GM12878 (cell line): Measurements from ENCODE around the gene UNC50. TPM values are rescaled to one million over a fixed set of nuclear protein-coding genes. Genes with fewer than 3 reads are reported as not detected.

Experiments
- ATAC-seq: fragments of 200-7000 bp; cut with Tn5 transposase; 3 replicates; pipeline ENCODE4 v1.9.1; 2020; ENCODE audit warnings: mild to moderate bottlenecking, moderate library complexity
- BruUV-seq: library from RNA; stranded (reverse); fragments of 400-500 nt; replicated peaks from 2 replicates; lab custom pipeline; 2021; lab: Mats Ljungman, UMichigan
- CTCF ChIA-PET: fragments of 300-600 bp; sonication (Branson Sonifier 250); formaldehyde crosslinking; extraction: SDS; loops from one replicate; lab custom pipeline; 2021; ENCODE audit warnings: inconsistent platforms; lab: Yijun Ruan, JAX
- POLR2A ChIA-PET: fragments of 350-600 bp; formaldehyde crosslinking; extraction: SDS; loops from one replicate; lab custom pipeline; 2021; ENCODE audit warnings: inconsistent platforms; lab: Charles Lee
- RAD21 ChIA-PET: fragments of 300-600 bp; sonication (Branson Sonifier 250); formaldehyde crosslinking; loops from one replicate; lab custom pipeline; 2023; ENCODE audit warnings: antibody characterized with exemption; ENCODE audit not compliant: unreplicated experiment; lab: Charles Lee
- SMC1A ChIA-PET: fragments of 300-600 bp; sonication (Branson Sonifier 250); formaldehyde crosslinking; loops from one replicate; lab custom pipeline; 2023; ENCODE audit not compliant: unreplicated experiment, uncharacterized antibody; lab: Charles Lee
- DNase-seq: peaks from one replicate; pipeline ENCODE4 v3.0.0-alpha.2; 2011; ENCODE audit warnings: low read depth, low spot score
- FAIRE-seq: peaks from 3 replicates; lab custom pipeline; 2011; peaks lifted over from hg19 to GRCh38; lab: Jason Lieb, UNC
- H2AFZ ChIP-seq: 2 replicates; pipeline ENCODE4 v1.6.0; 2011; ENCODE audit warnings: low read depth, low read length, control low read depth; ENCODE audit not compliant: control insufficient read depth
- H3K27ac ChIP-seq: 2 replicates; pipeline ENCODE4 v1.5.1; 2011; ENCODE audit warnings: control low read depth; ENCODE audit not compliant: control insufficient read depth, insufficient read depth
- H3K27me3 ChIP-seq, 2 experiments: replicated peaks in 1 of 2; 2 replicates each; pipeline versions ENCODE4 v1.6.0 to v1.6.1; 2011; ENCODE audit warnings: low read length in 1 of 2; ENCODE audit not compliant: control insufficient read depth in 2 of 2, insufficient read depth in 2 of 2
- H3K36me3 ChIP-seq, 2 experiments: 2 replicates each; pipeline ENCODE4 v1.5.1; 2011; ENCODE audit warnings: low read length in 1 of 2; ENCODE audit not compliant: control insufficient read depth in 2 of 2, insufficient read depth in 2 of 2
- H3K4me1 ChIP-seq: 2 replicates; pipeline ENCODE4 v1.6.1; 2011; ENCODE audit warnings: mild to moderate bottlenecking, low read length, moderate library complexity, mixed read lengths; ENCODE audit not compliant: control insufficient read depth, insufficient read depth
- H3K4me2 ChIP-seq: 2 replicates; pipeline ENCODE4 v1.6.0; 2011; ENCODE audit warnings: control low read depth; ENCODE audit not compliant: control insufficient read depth, insufficient read depth
- H3K4me3 ChIP-seq: fragments of 200-600 bp; sonication (generic); 2 replicates; pipeline ENCODE4 v1.5.1; 2016
- H3K79me2 ChIP-seq: 2 replicates; pipeline ENCODE4 v1.6.0; 2011; ENCODE audit warnings: low read length; ENCODE audit not compliant: control insufficient read depth, insufficient read depth
- H3K9ac ChIP-seq: 2 replicates; pipeline ENCODE4 v1.8.0; 2011; ENCODE audit warnings: low read length, control low read depth, mixed read lengths; ENCODE audit not compliant: control insufficient read depth, insufficient read depth
- H3K9me3 ChIP-seq: replicated peaks from 3 replicates; pipeline ENCODE4 v1.5.1; 2011; ENCODE audit warnings: mild to moderate bottlenecking, low read length; ENCODE audit not compliant: control insufficient read depth, insufficient read depth
- H4K20me1 ChIP-seq: 2 replicates; pipeline ENCODE4 v1.6.0; 2011; ENCODE audit not compliant: control insufficient read depth, insufficient read depth
- BCL11A ChIP-seq: IDR thresholded peaks from 2 replicates; pipeline ENCODE4 v1.6.1; 2011; ENCODE audit warnings: low read depth, low read length
- HCFC1 ChIP-seq: fragments of 150-350 bp; IDR thresholded peaks from 2 replicates; pipeline ENCODE4 v1.6.1; 2014; ENCODE audit warnings: low read length
- KAT2A ChIP-seq: conservative IDR thresholded peaks from 2 replicates; pipeline ENCODE4 v1.6.1; 2011; ENCODE audit warnings: low read depth, low read length; ENCODE audit not compliant: control insufficient read depth
- MEF2B ChIP-seq: fragments of 450-650 bp; IDR thresholded peaks from 2 replicates; pipeline ENCODE4 v1.6.1; 2018; ENCODE audit warnings: mild to moderate bottlenecking, moderate library complexity; ENCODE audit not compliant: partially characterized antibody, poor library complexity, severe bottlenecking
- NFYA ChIP-seq: IDR thresholded peaks from 2 replicates; pipeline ENCODE4 v1.6.1; 2011; ENCODE audit warnings: low read depth, mild to moderate bottlenecking, low read length, improper control_type of control experiment, borderline replicate concordance
- SUZ12 ChIP-seq: fragments of 200-600 bp; sonication (generic); IDR thresholded peaks from one replicate; pipeline ENCODE4 v1.6.1; 2018; ENCODE audit warnings: antibody characterized with exemption, mild to moderate bottlenecking; ENCODE audit not compliant: unreplicated experiment
- TARDBP ChIP-seq: IDR thresholded peaks from 2 replicates; pipeline ENCODE4 v1.6.1; 2016; ENCODE audit warnings: borderline replicate concordance
- YBX1 ChIP-seq: fragments of 450-650 bp; IDR thresholded peaks from 2 replicates; pipeline ENCODE4 v1.6.1; 2016; ENCODE audit warnings: antibody characterized with exemption
- ZNF217 ChIP-seq: fragments of 450-650 bp; IDR thresholded peaks from 2 replicates; pipeline ENCODE4 v1.6.1; 2017; ENCODE audit warnings: antibody characterized with exemption, mild to moderate bottlenecking
- ZNF384 ChIP-seq: IDR thresholded peaks from 2 replicates; pipeline ENCODE4 v1.6.1; 2012; ENCODE audit warnings: low read depth, mild to moderate bottlenecking, low read length, improper control_type of control experiment, borderline replicate concordance
- WGBS: methylation state at CpG from one replicate; pipeline ENCODE4 v1.1.6; 2016; ENCODE audit warnings: low lambda C conversion rate; ENCODE audit not compliant: insufficient replicate concordance, insufficient coverage; ENCODE audit errors: missing lambda C conversion rate; 5-methylcytosine and 5-hydroxymethylcytosine counted together
- in situ Hi-C: fragments of 300-500 bp; cut with MboI; formaldehyde crosslinking; loops from 9 replicates; pipeline ENCODE4 v1.14.3; 2018; ENCODE audit warnings: mixed read lengths
- intact Hi-C: fragments of 100-400 bp; cut with micrococcal nuclease; formaldehyde crosslinking; loops from one replicate; pipeline ENCODE4 v1.14.2; 2022; ENCODE audit not compliant: unreplicated experiment
- polyA plus RNA-seq, 11 experiments: library from polyadenylated mRNA; depleted of rRNA in 4 of 11; unstranded in 6 of 11; stranded (reverse) in 5 of 11; fragments of >200 nt; fragmentation: Nextera tagmentation in 4 of 11; fragmentation: Illumina TruSeq in 1 of 11; extraction: Ambion mirVana in 4 of 11; extraction: Trizol in 1 of 11; gene quantifications; 1 replicate in 1 of 11; 2 replicates in 10 of 11; pipeline versions ENCODE4 v1.2.1 to v1.2.3, GENCODE V29; 2011 to 2016; ENCODE audit warnings: inconsistent platforms in 2 of 11, missing spikeins in 2 of 11, low read depth in 1 of 11
- total RNA-seq, 4 experiments: library from RNA; depleted of rRNA in 3 of 4; stranded (reverse); fragments of >200 nt in 3 of 4; fragmentation: Illumina TruSeq in 1 of 4; extraction: Trizol in 1 of 4; gene quantifications; 2 replicates each; pipeline versions ENCODE4 v1.2.1 to v1.2.3, GENCODE V29; 2013 to 2021
- TF ChIP-seq, protein P1 (sequence below): fragments of 450-650 bp; IDR thresholded peaks from 2 replicates; pipeline ENCODE4 v1.6.1; 2016; ENCODE audit warnings: mild to moderate bottlenecking, moderate library complexity, borderline replicate concordance

UNC50 gene
- total and polyA plus RNA-seq, 10 of the 15 experiments (the other 5 are each of a cell fraction or from before 2014, with no cell fraction given) = 25.5 to 76.3 (median 37.8) TPM

DNA sequence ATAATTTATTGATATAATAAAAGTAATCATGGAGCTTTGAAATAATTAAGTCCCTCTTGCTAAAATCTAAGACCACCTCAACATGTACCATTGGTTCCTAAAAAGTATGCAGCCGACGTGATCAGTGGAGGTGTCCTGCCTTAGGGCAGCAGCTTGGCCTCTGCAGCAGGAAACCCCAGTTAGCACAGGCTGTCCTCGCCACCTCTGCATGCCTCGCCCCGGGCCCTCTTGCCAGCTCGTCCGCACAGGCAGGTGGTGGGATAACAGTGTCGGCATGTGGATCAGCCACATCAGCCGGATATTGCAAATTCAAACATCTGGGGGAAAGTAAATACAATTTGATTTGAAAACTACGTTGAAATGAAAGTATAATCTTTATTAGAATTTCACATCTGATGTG is 23.0 kb upstream of the UNC50 start:
- no TSS peak for BruUV-seq
- DNase-seq = no peak
- TF ChIP-seq YBX1 (no peak), HCFC1 (no peak), NFYA (no peak), ZNF217 (no peak), BCL11A (no peak), SUZ12 (no peak), TARDBP (no peak), ZNF384 (no peak), KAT2A (no peak), MEF2B (no peak)
- TF ChIP-seq, protein P1, sequence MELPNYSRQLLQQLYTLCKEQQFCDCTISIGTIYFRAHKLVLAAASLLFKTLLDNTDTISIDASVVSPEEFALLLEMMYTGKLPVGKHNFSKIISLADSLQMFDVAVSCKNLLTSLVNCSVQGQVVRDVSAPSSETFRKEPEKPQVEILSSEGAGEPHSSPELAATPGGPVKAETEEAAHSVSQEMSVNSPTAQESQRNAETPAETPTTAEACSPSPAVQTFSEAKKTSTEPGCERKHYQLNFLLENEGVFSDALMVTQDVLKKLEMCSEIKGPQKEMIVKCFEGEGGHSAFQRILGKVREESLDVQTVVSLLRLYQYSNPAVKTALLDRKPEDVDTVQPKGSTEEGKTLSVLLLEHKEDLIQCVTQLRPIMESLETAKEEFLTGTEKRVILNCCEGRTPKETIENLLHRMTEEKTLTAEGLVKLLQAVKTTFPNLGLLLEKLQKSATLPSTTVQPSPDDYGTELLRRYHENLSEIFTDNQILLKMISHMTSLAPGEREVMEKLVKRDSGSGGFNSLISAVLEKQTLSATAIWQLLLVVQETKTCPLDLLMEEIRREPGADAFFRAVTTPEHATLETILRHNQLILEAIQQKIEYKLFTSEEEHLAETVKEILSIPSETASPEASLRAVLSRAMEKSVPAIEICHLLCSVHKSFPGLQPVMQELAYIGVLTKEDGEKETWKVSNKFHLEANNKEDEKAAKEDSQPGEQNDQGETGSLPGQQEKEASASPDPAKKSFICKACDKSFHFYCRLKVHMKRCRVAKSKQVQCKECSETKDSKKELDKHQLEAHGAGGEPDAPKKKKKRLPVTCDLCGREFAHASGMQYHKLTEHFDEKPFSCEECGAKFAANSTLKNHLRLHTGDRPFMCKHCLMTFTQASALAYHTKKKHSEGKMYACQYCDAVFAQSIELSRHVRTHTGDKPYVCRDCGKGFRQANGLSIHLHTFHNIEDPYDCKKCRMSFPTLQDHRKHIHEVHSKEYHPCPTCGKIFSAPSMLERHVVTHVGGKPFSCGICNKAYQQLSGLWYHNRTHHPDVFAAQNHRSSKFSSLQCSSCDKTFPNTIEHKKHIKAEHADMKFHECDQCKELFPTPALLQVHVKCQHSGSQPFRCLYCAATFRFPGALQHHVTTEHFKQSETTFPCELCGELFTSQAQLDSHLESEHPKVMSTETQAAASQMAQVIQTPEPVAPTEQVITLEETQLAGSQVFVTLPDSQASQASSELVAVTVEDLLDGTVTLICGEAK = no peak
- intact Hi-C loops (loop anchor here (10.0 kb wide), 1 partner anchor 479 kb away; no protein-coding TSS in a partner anchor), in situ Hi-C loops (no loop called here)
- Histone ChIP-seq H3K27ac (no peak overlapping the region), H3K9ac (no peak overlapping the region), H3K4me2 (no peak overlapping the region), H2AFZ (no peak overlapping the region), H3K79me2 (no peaks in the 10 kb centered on the region), H3K36me3 (peaks cover 24% of the 10 kb centered on the region in 2 experiments), H4K20me1 (no peaks in the 10 kb centered on the region; the same call in 1 of the 2 replicates), H3K27me3 (no peaks in the 10 kb centered on the region), H3K4me1 (peaks cover 7% of the 10 kb centered on the region; the same call in 1 of the 2 replicates), H3K9me3 (no peaks in the 10 kb centered on the region), H3K4me3 (no peak overlapping the region)
- over 99% methylated on average over 10 of the region's 10 CpGs for WGBS
- ChIA-PET POLR2A (no interaction called here), CTCF (interaction anchor here (0.7 to 1.6 kb wide), 2 partner anchors 92 to 173 kb away, joined by 3 read pairs; no protein-coding TSS in a partner anchor), SMC1A (interaction anchor here (1.1 kb wide), 1 partner anchor 17 kb away, joined by 4 read pairs; no protein-coding TSS in a partner anchor), RAD21 (no interaction called here)
- no peak for ATAC-seq
- FAIRE-seq = no peak
